Lung (tissue), 12 donors: ENCODE data around the gene KCND2. TPM values are rescaled to one million over a fixed set of nuclear protein-coding genes. Genes with fewer than 3 reads are reported as not detected.

Experiments
- ATAC-seq: fragments of 200-7000 bp; cut with Tn5 transposase; one replicate; pipeline ENCODE4 v1.9.1; 2020; ENCODE audit warnings: moderate number of reproducible peaks; ENCODE audit not compliant: insufficient read depth, low FRiP score
- DNase-seq, 3 donors: peaks; one replicate each; pipeline ENCODE4 v3.0.0-alpha.2; 2013 to 2017
- H3K27ac ChIP-seq, 2 donors: one replicate each; pipeline ENCODE4 v1.5.1; 2013; ENCODE audit warnings: mild to moderate bottlenecking in 2 of 2, moderate library complexity in 2 of 2, control low read depth in 1 of 2, inconsistent platforms in 1 of 2, low read depth in 1 of 2, low read length in 1 of 2
- H3K27me3 ChIP-seq, 3 donors: one replicate each; pipeline ENCODE4 v1.5.1; 2013; ENCODE audit warnings: low read length in 2 of 3; ENCODE audit not compliant: control insufficient read depth in 3 of 3, insufficient read depth in 3 of 3
- H3K36me3 ChIP-seq, 4 donors: one replicate each; pipeline ENCODE4 v1.5.1; 2013; ENCODE audit warnings: low read length in 4 of 4, mild to moderate bottlenecking in 1 of 4, moderate library complexity in 1 of 4; ENCODE audit not compliant: control insufficient read depth in 4 of 4, insufficient read depth in 4 of 4
- H3K4me1 ChIP-seq, 5 donors: one replicate each; pipeline ENCODE4 v1.5.1; 2013; ENCODE audit warnings: low read length in 5 of 5, mild to moderate bottlenecking in 2 of 5, moderate library complexity in 1 of 5; ENCODE audit not compliant: control insufficient read depth in 5 of 5, insufficient read depth in 5 of 5
- H3K4me3 ChIP-seq: one replicate; pipeline ENCODE4 v1.5.1; 2013; ENCODE audit warnings: mild to moderate bottlenecking, control low read depth, moderate library complexity
- H3K9ac ChIP-seq, 2 donors: one replicate each; pipeline ENCODE4 v1.5.1; 2013; ENCODE audit warnings: low read length in 2 of 2, control low read depth in 1 of 2; ENCODE audit not compliant: insufficient read depth in 1 of 2
- H3K9me3 ChIP-seq, 4 donors: one replicate each; pipeline ENCODE4 v1.5.1; 2013; ENCODE audit warnings: low read length in 3 of 4, mild to moderate bottlenecking in 1 of 4, moderate library complexity in 1 of 4; ENCODE audit not compliant: control insufficient read depth in 4 of 4, insufficient read depth in 3 of 4
- WGBS, 2 donors: extraction: QIAGEN DNeasy Blood & Tissue Kit; methylation state at CpG; one replicate each; pipeline ENCODE4 v1.1.7; 2013; 5-methylcytosine and 5-hydroxymethylcytosine counted together
- polyA plus RNA-seq, 2 donors: library from polyadenylated mRNA; stranded (reverse); fragments of 200-250 nt; gene quantifications; one replicate each; pipeline ENCODE4 v1.2.1, GENCODE V29; 2013
- total RNA-seq, 2 donors: library from RNA; depleted of rRNA in 1 of 2; stranded (reverse); fragments of >200 nt in 1 of 2; gene quantifications; one replicate each; pipeline ENCODE4 v1.2.1, GENCODE V29; 2014 to 2021
- TF ChIP-seq, protein P1 (sequence below): IDR thresholded peaks from 2 replicates; pipeline ENCODE4 v1.5.1; 2012; ENCODE audit warnings: mild to moderate bottlenecking; ENCODE audit errors: control extremely low read depth, extremely low read depth
- donor health status: control.
- donor health status: control.
- donor health status: Bipolar disorder and iron deficiency.
- donor health status: healthy.
- donor health status: DM: yes; HTN: yes; CAD: no.

Gene KCND2
- total and polyA plus RNA-seq, 4 donors = 0.03 to 1.1 (median 0.10) TPM

GRCh38 chr7:120725376-120726039, 452.5 kb downstream of the KCND2 start:
- Histone ChIP-seq H3K4me3 (no peak overlapping the region), H3K9ac (no peak overlapping the region), H3K27ac (no peak overlapping the region), H3K9me3 (no peaks in the 10 kb centered on the region), H3K27me3 (no peaks in the 10 kb centered on the region), H3K36me3 (no peaks in the 10 kb centered on the region), H3K4me1 (no peaks in the 10 kb centered on the region)
- peak in 2 of 3 donors; percentile 67 to 73 for DNase-seq
- 41 to 47% methylated on average over 10 of the region's 10 CpGs for WGBS, 2 donors
- no peak for ATAC-seq
- TF ChIP-seq, protein P1, sequence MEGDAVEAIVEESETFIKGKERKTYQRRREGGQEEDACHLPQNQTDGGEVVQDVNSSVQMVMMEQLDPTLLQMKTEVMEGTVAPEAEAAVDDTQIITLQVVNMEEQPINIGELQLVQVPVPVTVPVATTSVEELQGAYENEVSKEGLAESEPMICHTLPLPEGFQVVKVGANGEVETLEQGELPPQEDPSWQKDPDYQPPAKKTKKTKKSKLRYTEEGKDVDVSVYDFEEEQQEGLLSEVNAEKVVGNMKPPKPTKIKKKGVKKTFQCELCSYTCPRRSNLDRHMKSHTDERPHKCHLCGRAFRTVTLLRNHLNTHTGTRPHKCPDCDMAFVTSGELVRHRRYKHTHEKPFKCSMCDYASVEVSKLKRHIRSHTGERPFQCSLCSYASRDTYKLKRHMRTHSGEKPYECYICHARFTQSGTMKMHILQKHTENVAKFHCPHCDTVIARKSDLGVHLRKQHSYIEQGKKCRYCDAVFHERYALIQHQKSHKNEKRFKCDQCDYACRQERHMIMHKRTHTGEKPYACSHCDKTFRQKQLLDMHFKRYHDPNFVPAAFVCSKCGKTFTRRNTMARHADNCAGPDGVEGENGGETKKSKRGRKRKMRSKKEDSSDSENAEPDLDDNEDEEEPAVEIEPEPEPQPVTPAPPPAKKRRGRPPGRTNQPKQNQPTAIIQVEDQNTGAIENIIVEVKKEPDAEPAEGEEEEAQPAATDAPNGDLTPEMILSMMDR = no peak

GRCh38 chr7:120729245-120729644, 456.3 kb downstream of the KCND2 start:
- H3K9ac ChIP-seq = no peak overlapping the region
- no peak overlapping the region for H3K4me3 ChIP-seq
- no peaks in the 10 kb centered on the region for H3K36me3 ChIP-seq
- no peaks in the 10 kb centered on the region for H3K4me1 ChIP-seq
- no peak overlapping the region for H3K27ac ChIP-seq
- TF ChIP-seq, protein P1 = no peak
- H3K27me3 ChIP-seq = no peaks in the 10 kb centered on the region
- no peaks in the 10 kb centered on the region for H3K9me3 ChIP-seq
- WGBS, 2 donors = 68 to 85% methylated on average over 1 of the region's 1 CpG
- no peak for ATAC-seq
- DNase-seq = no peak

DNA sequence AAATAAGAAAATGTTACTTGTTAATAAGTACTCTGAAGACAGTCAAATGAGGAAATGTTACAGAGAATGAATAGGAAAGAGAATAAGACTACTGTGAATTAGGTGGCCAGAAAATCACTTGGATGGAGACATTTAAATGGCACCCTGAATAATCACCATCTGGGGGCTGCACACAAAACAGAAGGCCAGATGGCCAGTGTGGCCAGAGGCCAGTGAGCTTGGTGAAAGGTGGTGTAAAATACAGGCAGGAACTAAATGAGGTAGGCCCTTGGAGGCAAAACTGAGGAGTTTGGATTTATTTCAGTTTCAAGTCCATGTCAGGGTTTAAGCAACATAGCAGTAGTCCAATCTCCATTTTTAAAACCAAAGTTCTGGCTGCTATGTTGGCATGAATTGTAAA, 458.3 kb downstream of the KCND2 start:
- Histone ChIP-seq H3K9me3 (no peaks in the 10 kb centered on the region), H3K36me3 (no peaks in the 10 kb centered on the region), H3K27ac (no peak overlapping the region), H3K27me3 (no peaks in the 10 kb centered on the region), H3K4me3 (no peak overlapping the region), H3K4me1 (peaks cover 0 to 10% (median 0%) of the 10 kb centered on the region in 5 donors), H3K9ac (no peak overlapping the region)
- ATAC-seq (no peak), DNase-seq (no peak)
- TF ChIP-seq, protein P1 = no peak

- no peak overlapping the region for H3K4me3 ChIP-seq
- H3K36me3 ChIP-seq = no peaks in the 10 kb centered on the region
- H3K27me3 ChIP-seq = no peaks in the 10 kb centered on the region
- H3K9ac ChIP-seq = no peak overlapping the region
- no peaks in the 10 kb centered on the region for H3K9me3 ChIP-seq
- peaks cover 0 to 10% (median 0%) of the 10 kb centered on the region in 5 donors for H3K4me1 ChIP-seq
- ATAC-seq (no peak), DNase-seq (no peak)
- no peak overlapping the region for H3K27ac ChIP-seq
- TF ChIP-seq, protein P1 = no peak
These were observed 459.3 kb downstream of the KCND2 start for GRCh38 chr7:120732256-120732655.
